Mesenchymal stem cell (in vitro differentiated cells and primary cell): ENCODE measurements around the gene PLCD1.
A peak's percentile ranks its signal among the peaks of the same experiment; 100 is the strongest.
"Not testable (repeated sequence)": the region's sequence is repeated elsewhere in the genome, so short reads cannot be mapped to it uniquely, and the experiment has no call there.

Experiments used
- DNase-seq: peaks from one replicate; pipeline ENCODE4 v3.0.0-alpha.2; 2013
- H2AFZ ChIP-seq: one replicate; pipeline ENCODE4 v1.6.1; 2013; ENCODE audit warnings: low read depth, mild to moderate bottlenecking, control low read depth, inconsistent platforms, low read length, moderate library complexity
- H2AK5ac ChIP-seq: 2 replicates; pipeline ENCODE4 v1.6.1; 2013; ENCODE audit warnings: low read length, moderate library complexity, mild to moderate bottlenecking, inconsistent platforms; ENCODE audit not compliant: severe bottlenecking
- H2BK120ac ChIP-seq: one replicate; pipeline ENCODE4 v1.6.1; 2013; ENCODE audit warnings: low read depth, mild to moderate bottlenecking, inconsistent platforms, low read length, moderate library complexity
- H2BK12ac ChIP-seq, 2 experiments: one replicate each; pipeline ENCODE4 v1.6.1; 2013; ENCODE audit warnings: inconsistent platforms in 2 of 2, low read length in 2 of 2, mild to moderate bottlenecking in 2 of 2, moderate library complexity in 2 of 2, control low read depth in 1 of 2
- H2BK15ac ChIP-seq: one replicate; pipeline ENCODE4 v1.6.1; 2013; ENCODE audit warnings: mild to moderate bottlenecking, low read depth, inconsistent platforms; ENCODE audit not compliant: poor library complexity, severe bottlenecking
- H2BK5ac ChIP-seq: 2 replicates; pipeline ENCODE4 v1.6.1; 2013; ENCODE audit warnings: low read depth, mild to moderate bottlenecking, low read length, control low read depth, inconsistent platforms; ENCODE audit not compliant: poor library complexity, severe bottlenecking
- H3K14ac ChIP-seq, 2 experiments: one replicate each; pipeline ENCODE4 v1.6.1; 2013; ENCODE audit warnings: inconsistent platforms in 2 of 2, low read length in 2 of 2, control low read depth in 1 of 2, mild to moderate bottlenecking in 1 of 2, moderate library complexity in 1 of 2
- H3K18ac ChIP-seq, 2 experiments: one replicate each; pipeline ENCODE4 v1.6.1; 2013; ENCODE audit warnings: inconsistent platforms in 2 of 2, low read length in 2 of 2, control low read depth in 1 of 2, low read depth in 1 of 2, mild to moderate bottlenecking in 1 of 2
- H3K23ac ChIP-seq, 2 experiments: one replicate each; pipeline ENCODE4 v1.6.1; 2013; ENCODE audit warnings: inconsistent platforms in 2 of 2, low read length in 2 of 2, mild to moderate bottlenecking in 2 of 2, moderate library complexity in 2 of 2, control low read depth in 1 of 2
- H3K27ac ChIP-seq: 2 replicates; pipeline ENCODE4 v1.5.1; 2013; ENCODE audit warnings: mild to moderate bottlenecking, moderate library complexity, low read length, control low read depth, inconsistent platforms; ENCODE audit not compliant: poor library complexity, severe bottlenecking
- H3K27me3 ChIP-seq, 2 experiments: 2 replicates each; pipeline versions ENCODE4 v1.6.1 to v1.7.0; 2013; ENCODE audit warnings: low read length in 2 of 2, mild to moderate bottlenecking in 2 of 2, moderate library complexity in 2 of 2, control low read depth in 1 of 2, inconsistent platforms in 1 of 2; ENCODE audit not compliant: control insufficient read depth in 1 of 2, insufficient read depth in 1 of 2
- H3K36me3 ChIP-seq, 2 experiments: 2 replicates each; pipeline versions ENCODE4 v1.6.1 to v1.7.0; 2013; ENCODE audit warnings: low read length in 2 of 2, control low read depth in 1 of 2, inconsistent platforms in 1 of 2, low read depth in 1 of 2, mild to moderate bottlenecking in 1 of 2; ENCODE audit not compliant: insufficient read depth in 2 of 2, control insufficient read depth in 1 of 2
- H3K4ac ChIP-seq, 2 experiments: one replicate each; pipeline ENCODE4 v1.6.1; 2013; ENCODE audit warnings: inconsistent platforms in 2 of 2, low read length in 2 of 2, mild to moderate bottlenecking in 2 of 2, moderate library complexity in 2 of 2, control low read depth in 1 of 2, low read depth in 1 of 2
- H3K4me1 ChIP-seq: 2 replicates; pipeline ENCODE4 v1.6.1; 2013; ENCODE audit warnings: low read depth, low read length, control low read depth; ENCODE audit not compliant: control insufficient read depth, insufficient read depth
- H3K4me2 ChIP-seq: 2 replicates; pipeline ENCODE4 v1.6.1; 2013; ENCODE audit warnings: low read length, mild to moderate bottlenecking, inconsistent platforms; ENCODE audit not compliant: poor library complexity, severe bottlenecking
- H3K4me3 ChIP-seq, 2 experiments: 2 replicates each; pipeline versions ENCODE4 v1.5.1 to v1.7.0; 2013; ENCODE audit warnings: low read length in 2 of 2, mild to moderate bottlenecking in 2 of 2, control low read depth in 1 of 2, low read depth in 1 of 2; ENCODE audit not compliant: insufficient read depth in 1 of 2
- H3K79me1 ChIP-seq: replicated peaks from 2 replicates; pipeline ENCODE4 v1.6.1; 2013; ENCODE audit warnings: mild to moderate bottlenecking, control low read depth, low read length, inconsistent platforms; ENCODE audit not compliant: poor library complexity, severe bottlenecking
- H3K9ac ChIP-seq: 2 replicates; pipeline ENCODE4 v1.7.0; 2013; ENCODE audit warnings: mild to moderate bottlenecking, low read length, moderate library complexity
- H3K9me3 ChIP-seq: 2 replicates; pipeline ENCODE4 v1.7.0; 2013; ENCODE audit warnings: mild to moderate bottlenecking, low read length; ENCODE audit not compliant: control insufficient read depth
- H4K8ac ChIP-seq: one replicate; pipeline ENCODE4 v1.6.1; 2013; ENCODE audit warnings: inconsistent platforms, mild to moderate bottlenecking, low read length, moderate library complexity
- H4K91ac ChIP-seq: one replicate; pipeline ENCODE4 v1.6.1; 2013; ENCODE audit warnings: mild to moderate bottlenecking, low read length, inconsistent platforms
- WGBS: methylation state at CpG from one replicate; pipeline ENCODE4 v1.1.7; 2013; ENCODE audit warnings: mixed read lengths; 5-methylcytosine and 5-hydroxymethylcytosine counted together

Gene PLCD1

GRCh38 chr3:38033586-38033985, 4.1 kb upstream of the PLCD1 start:
- H3K36me3 ChIP-seq, H3K9me3 ChIP-seq, H3K9ac ChIP-seq, H2AFZ ChIP-seq, H4K91ac ChIP-seq, H3K14ac ChIP-seq, H3K4me3 ChIP-seq, H2AK5ac ChIP-seq, H3K18ac ChIP-seq, H3K4me2 ChIP-seq, H3K4ac ChIP-seq, H4K8ac ChIP-seq, H2BK15ac ChIP-seq, H3K27ac ChIP-seq, DNase-seq, H2BK12ac ChIP-seq, H3K79me1 ChIP-seq, H2BK120ac ChIP-seq, H3K27me3 ChIP-seq, H2BK5ac ChIP-seq: not testable (repeated sequence)
- WGBS = 100% methylated on average over 3 of the region's 7 CpGs
- peaks cover 20% of the 10 kb centered on the region for H3K4me1 ChIP-seq
- H3K23ac ChIP-seq = peak overlapping the region in 1 of 2 experiments; percentile 20

- Histone ChIP-seq H2BK15ac (peak overlapping the region; percentile 40), H3K9me3 (no peaks in the 10 kb centered on the region), H3K36me3 (no peaks in the 10 kb centered on the region), H3K4me2 (no peak overlapping the region), H3K23ac (no peak overlapping the region), H3K4ac (no peak overlapping the region), H2AFZ (no peak overlapping the region), H3K4me1 (peaks cover 21% of the 10 kb centered on the region), H3K27ac (no peak overlapping the region), H2BK5ac (no peak overlapping the region), H3K27me3 (no peaks in the 10 kb centered on the region), H2AK5ac (no peak overlapping the region), H3K18ac (no peak overlapping the region), H3K14ac (no peak overlapping the region), H2BK120ac (no peak overlapping the region), H4K91ac (no peak overlapping the region), H3K79me1 (no peaks in the 10 kb centered on the region), H2BK12ac (peak overlapping the region in 1 of 2 experiments; percentile 14), H3K4me3 (no peak overlapping the region), H3K9ac (no peak overlapping the region), H4K8ac (no peak overlapping the region)
- no peak for DNase-seq
- 67% methylated on average over 1 of the region's 1 CpG for WGBS
Measured at GRCh38 chr3:38032328-38032865, 3.0 kb upstream of the PLCD1 start.

DNA sequence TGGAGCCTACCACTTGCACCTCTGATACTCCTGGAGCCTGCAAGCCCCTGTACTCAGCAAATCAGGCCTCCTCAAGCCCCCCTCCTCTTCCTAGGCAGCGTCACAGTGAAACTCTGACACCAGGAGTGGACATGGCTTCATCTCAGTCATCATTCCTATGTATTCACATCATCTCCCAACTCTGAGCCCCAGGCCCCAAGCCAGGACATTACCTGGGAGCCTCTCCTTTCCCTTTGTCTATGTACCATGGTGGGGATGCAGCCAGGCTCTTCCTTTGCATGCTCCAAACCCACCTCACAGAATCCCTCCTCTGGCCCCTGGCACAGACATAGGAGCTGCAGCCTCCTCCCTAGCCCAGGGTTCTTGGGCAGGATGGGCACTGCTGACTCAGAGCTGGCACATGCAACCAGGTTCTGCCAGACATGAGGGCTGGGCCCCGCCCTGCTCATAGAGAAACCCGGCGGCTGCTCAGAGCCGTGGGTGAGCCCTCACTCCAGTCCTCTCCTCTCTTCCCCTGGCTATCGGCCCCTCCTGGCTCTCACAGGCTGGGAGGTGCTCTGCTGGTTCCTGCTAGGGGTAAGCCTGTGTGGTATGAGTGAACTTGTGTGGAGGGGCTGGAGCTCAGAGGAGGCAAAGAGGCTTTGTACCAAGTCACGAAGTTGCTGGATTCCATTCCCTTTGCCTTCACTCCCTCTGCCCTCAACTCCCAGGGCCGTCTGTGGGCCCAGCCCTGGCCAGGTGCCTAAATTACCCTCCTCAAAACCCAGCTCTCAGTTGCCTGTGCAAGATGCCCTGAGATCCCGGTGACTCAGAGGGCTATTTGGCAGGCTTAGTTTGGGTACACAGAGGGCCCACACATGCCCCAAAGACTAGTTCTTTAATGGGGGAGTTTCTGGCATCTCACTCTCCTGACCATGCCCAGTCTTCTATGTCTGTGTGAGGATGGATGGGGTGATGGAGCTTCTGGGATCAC, 1.9 kb upstream of the PLCD1 start:
- Histone ChIP-seq H4K8ac (no peak overlapping the region), H2AFZ (no peak overlapping the region), H3K23ac (peak overlapping the region in 1 of 2 experiments; percentile 35), H3K4me1 (peaks cover 21% of the 10 kb centered on the region), H4K91ac (peak overlapping the region; percentile 22), H3K27me3 (no peaks in the 10 kb centered on the region), H3K79me1 (no peaks in the 10 kb centered on the region), H2BK15ac (no peak overlapping the region), H3K14ac (no peak overlapping the region), H3K18ac (peak overlapping the region in 1 of 2 experiments; percentile 14), H3K9ac (peak overlapping the region; percentile 96), H3K4ac (no peak overlapping the region), H2BK120ac (no peak overlapping the region), H3K27ac (no peak overlapping the region), H3K4me3 (no peak overlapping the region), H2BK12ac (peak overlapping the region in 1 of 2 experiments; percentile 33), H3K9me3 (no peaks in the 10 kb centered on the region), H3K4me2 (no peak overlapping the region), H3K36me3 (no peaks in the 10 kb centered on the region), H2AK5ac (no peak overlapping the region), H2BK5ac (no peak overlapping the region)
- DNase-seq = no peak
- WGBS = 66% methylated on average over 7 of the region's 9 CpGs
